Activated CD4-positive, alpha-beta T cell treated with anti-CD3 and anti-CD28 coated beads, Interleukin-2, amount 10 ng/mL, durations not matched to agents 24 days and 14 days (primary cell): ENCODE data around the gene CDC42BPB. TPM values are rescaled to one million over a fixed set of nuclear protein-coding genes. Genes with fewer than 3 reads are reported as not detected.
A peak's percentile ranks its signal among the peaks of the same experiment; 100 is the strongest.

Experiments
- DNase-seq: peaks from one replicate; pipeline ENCODE4 v3.0.0; 2022
- H3K27ac Mint-ChIP-seq: one replicate; pipeline ENCODE4 v1.8.0; 2022; ENCODE audit warnings: mild to moderate bottlenecking, mixed read lengths
- H3K27me3 Mint-ChIP-seq: one replicate; pipeline ENCODE4 v1.8.0; 2022; ENCODE audit warnings: mixed read lengths
- H3K36me3 Mint-ChIP-seq: one replicate; pipeline ENCODE4 v1.8.0; 2022; ENCODE audit warnings: low read depth, mild to moderate bottlenecking, mixed read lengths
- H3K4me1 Mint-ChIP-seq: one replicate; pipeline ENCODE4 v1.8.0; 2021; ENCODE audit warnings: mixed read lengths
- H3K4me3 Mint-ChIP-seq: one replicate; pipeline ENCODE4 v1.8.0; 2022; ENCODE audit warnings: mild to moderate bottlenecking, moderate library complexity, mixed read lengths
- H3K9me3 Mint-ChIP-seq: one replicate; pipeline ENCODE4 v1.8.0; 2021; ENCODE audit warnings: mixed read lengths
- intact Hi-C: fragments of 100-400 bp; cut with micrococcal nuclease; formaldehyde crosslinking; loops from one replicate; pipeline ENCODE4 v1.15.1; 2023
- total RNA-seq: library from RNA; stranded (reverse); gene quantifications from 2 replicates; pipeline ENCODE4 v1.2.3, GENCODE V29; 2022

CDC42BPB gene
- total RNA-seq, 1 donor from 2014 or later: 1.7 TPM

GRCh38 chr14:102949062-102949800 is 108.1 kb downstream of the CDC42BPB start:
- no peaks in the 10 kb centered on the region for H3K9me3 Mint-ChIP-seq
- intact Hi-C loops: no loop called here
- H3K27me3 Mint-ChIP-seq: no peaks in the 10 kb centered on the region
- H3K27ac Mint-ChIP-seq: peak overlapping the region; percentile 73
- peaks cover 19% of the 10 kb centered on the region for H3K4me1 Mint-ChIP-seq
- peak; percentile 79 for DNase-seq
- H3K4me3 Mint-ChIP-seq: peak overlapping the region; percentile 22
- H3K36me3 Mint-ChIP-seq: no peaks in the 10 kb centered on the region

GRCh38 chr14:102948698-102949061 is 108.7 kb downstream of the CDC42BPB start:
- Mint-ChIP-seq H3K27ac (peak overlapping the region; percentile 73), H3K27me3 (no peaks in the 10 kb centered on the region), H3K4me3 (peak overlapping the region; percentile 22), H3K9me3 (no peaks in the 10 kb centered on the region), H3K36me3 (no peaks in the 10 kb centered on the region), H3K4me1 (peaks cover 19% of the 10 kb centered on the region)
- DNase-seq: no peak
- intact Hi-C loops: no loop called here

GRCh38 chr14:102947321-102948103 is 109.8 kb downstream of the CDC42BPB start:
- no peaks in the 10 kb centered on the region for H3K27me3 Mint-ChIP-seq
- H3K4me3 Mint-ChIP-seq: no peak overlapping the region
- H3K36me3 Mint-ChIP-seq: no peaks in the 10 kb centered on the region
- peaks cover 19% of the 10 kb centered on the region for H3K4me1 Mint-ChIP-seq
- no peak for DNase-seq
- intact Hi-C loops: no loop called here
- H3K27ac Mint-ChIP-seq: peak overlapping the region; percentile 51
- H3K9me3 Mint-ChIP-seq: no peaks in the 10 kb centered on the region

GRCh38 chr14:102945346-102946130 is 111.8 kb downstream of the CDC42BPB start:
- intact Hi-C loops: no loop called here
- no peaks in the 10 kb centered on the region for H3K9me3 Mint-ChIP-seq
- no peak for DNase-seq
- no peaks in the 10 kb centered on the region for H3K36me3 Mint-ChIP-seq
- peaks cover 19% of the 10 kb centered on the region for H3K4me1 Mint-ChIP-seq
- H3K27me3 Mint-ChIP-seq: no peaks in the 10 kb centered on the region
- H3K4me3 Mint-ChIP-seq: no peak overlapping the region
- H3K27ac Mint-ChIP-seq: no peak overlapping the region

DNA sequence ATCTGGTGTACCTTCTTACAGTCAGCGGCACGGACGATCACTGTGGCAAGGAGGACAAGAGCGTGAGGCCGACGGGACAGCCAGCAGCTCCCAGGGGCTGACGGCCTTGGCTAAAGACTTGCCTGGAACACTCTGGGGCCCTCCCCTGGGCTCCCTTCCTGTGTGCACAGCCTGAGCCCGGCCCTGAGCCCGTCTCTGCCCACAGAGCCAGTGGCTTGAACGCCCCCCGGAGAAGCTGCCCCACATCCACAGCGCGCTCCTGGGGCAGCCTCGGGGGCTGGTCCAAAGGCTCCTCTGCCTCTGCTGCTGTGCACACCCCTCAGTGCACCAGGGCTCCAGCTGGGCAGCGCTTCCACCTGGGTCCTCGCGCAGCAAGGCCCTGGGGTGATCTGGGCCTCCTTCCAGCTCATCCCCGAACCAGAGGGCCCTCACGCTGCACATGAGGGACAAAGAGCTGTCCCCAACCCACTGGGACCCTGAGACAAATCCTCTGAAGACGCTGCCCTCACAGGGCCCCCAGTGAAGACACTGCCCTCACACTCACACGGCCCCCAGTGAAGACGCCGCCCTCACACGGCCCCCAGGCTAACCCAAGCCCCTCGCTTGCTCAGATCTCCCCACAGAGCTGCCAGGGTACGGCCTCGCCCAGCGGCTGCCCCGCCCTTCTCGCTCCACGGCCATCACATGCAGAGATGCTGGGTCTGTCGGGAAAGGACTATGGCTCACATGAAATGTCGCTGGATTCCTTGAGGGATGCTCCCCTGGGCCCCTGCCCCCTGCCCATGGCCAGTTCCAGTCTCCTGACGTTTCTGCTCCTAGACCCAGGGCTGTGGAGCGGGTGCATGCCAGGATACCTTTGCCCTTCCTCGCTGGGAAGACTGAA is 112.7 kb downstream of the CDC42BPB start:
- H3K36me3 Mint-ChIP-seq: no peaks in the 10 kb centered on the region
- intact Hi-C loops: no loop called here
- H3K4me1 Mint-ChIP-seq: peaks cover 19% of the 10 kb centered on the region
- no peak overlapping the region for H3K27ac Mint-ChIP-seq
- no peak overlapping the region for H3K4me3 Mint-ChIP-seq
- H3K27me3 Mint-ChIP-seq: no peaks in the 10 kb centered on the region
- no peak for DNase-seq
- no peaks in the 10 kb centered on the region for H3K9me3 Mint-ChIP-seq

GRCh38 chr14:102943979-102944378 is 113.4 kb downstream of the CDC42BPB start:
- H3K36me3 Mint-ChIP-seq: no peaks in the 10 kb centered on the region
- no peaks in the 10 kb centered on the region for H3K9me3 Mint-ChIP-seq
- H3K27me3 Mint-ChIP-seq: no peaks in the 10 kb centered on the region
- H3K4me3 Mint-ChIP-seq: no peak overlapping the region
- intact Hi-C loops: no loop called here
- DNase-seq: no peak
- peaks cover 13% of the 10 kb centered on the region for H3K4me1 Mint-ChIP-seq
- H3K27ac Mint-ChIP-seq: no peak overlapping the region

- H3K27ac Mint-ChIP-seq: no peak overlapping the region
- no peaks in the 10 kb centered on the region for H3K27me3 Mint-ChIP-seq
- H3K9me3 Mint-ChIP-seq: no peaks in the 10 kb centered on the region
- no peak for DNase-seq
- H3K4me1 Mint-ChIP-seq: peaks cover 9% of the 10 kb centered on the region
- H3K4me3 Mint-ChIP-seq: no peak overlapping the region
- intact Hi-C loops: no loop called here
- H3K36me3 Mint-ChIP-seq: no peaks in the 10 kb centered on the region
Measured at GRCh38 chr14:102943454-102943853, 113.9 kb downstream of the CDC42BPB start.

GRCh38 chr14:102942069-102942468 is 115.3 kb downstream of the CDC42BPB start:
- no peaks in the 10 kb centered on the region for H3K36me3 Mint-ChIP-seq
- intact Hi-C loops: no loop called here
- no peak overlapping the region for H3K27ac Mint-ChIP-seq
- no peak overlapping the region for H3K4me3 Mint-ChIP-seq
- peaks cover 4% of the 10 kb centered on the region for H3K4me1 Mint-ChIP-seq
- H3K9me3 Mint-ChIP-seq: no peaks in the 10 kb centered on the region
- no peak for DNase-seq
- no peaks in the 10 kb centered on the region for H3K27me3 Mint-ChIP-seq

DNA sequence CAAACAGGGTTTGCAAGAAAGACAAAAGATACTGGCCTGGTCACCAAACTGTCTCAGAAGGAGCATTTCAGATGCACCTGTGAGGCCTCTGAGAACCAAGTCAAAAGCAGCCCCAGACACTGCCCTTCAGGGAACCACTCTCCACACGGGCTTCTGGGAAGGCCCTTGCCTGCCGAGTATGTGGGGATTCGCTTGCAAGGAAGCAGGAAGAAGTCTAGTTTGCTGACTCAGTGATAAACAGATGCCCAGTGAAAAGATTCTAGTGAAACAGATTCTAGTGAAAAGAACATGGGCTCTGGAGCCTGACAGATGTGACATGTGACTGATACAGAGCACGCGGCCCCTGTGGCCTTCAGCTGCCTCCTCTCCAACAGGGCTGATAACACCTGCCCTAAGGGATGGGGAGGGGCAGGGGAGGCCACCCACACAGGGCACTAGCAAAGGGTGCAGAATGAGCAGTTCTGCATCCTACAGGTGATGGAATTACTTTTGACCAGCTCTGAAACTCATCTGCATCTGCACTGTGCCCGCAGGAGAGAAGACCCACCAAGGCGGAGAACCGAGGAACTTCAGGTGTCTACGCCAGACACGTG is 115.8 kb downstream of the CDC42BPB start:
- H3K9me3 Mint-ChIP-seq: no peaks in the 10 kb centered on the region

DNA sequence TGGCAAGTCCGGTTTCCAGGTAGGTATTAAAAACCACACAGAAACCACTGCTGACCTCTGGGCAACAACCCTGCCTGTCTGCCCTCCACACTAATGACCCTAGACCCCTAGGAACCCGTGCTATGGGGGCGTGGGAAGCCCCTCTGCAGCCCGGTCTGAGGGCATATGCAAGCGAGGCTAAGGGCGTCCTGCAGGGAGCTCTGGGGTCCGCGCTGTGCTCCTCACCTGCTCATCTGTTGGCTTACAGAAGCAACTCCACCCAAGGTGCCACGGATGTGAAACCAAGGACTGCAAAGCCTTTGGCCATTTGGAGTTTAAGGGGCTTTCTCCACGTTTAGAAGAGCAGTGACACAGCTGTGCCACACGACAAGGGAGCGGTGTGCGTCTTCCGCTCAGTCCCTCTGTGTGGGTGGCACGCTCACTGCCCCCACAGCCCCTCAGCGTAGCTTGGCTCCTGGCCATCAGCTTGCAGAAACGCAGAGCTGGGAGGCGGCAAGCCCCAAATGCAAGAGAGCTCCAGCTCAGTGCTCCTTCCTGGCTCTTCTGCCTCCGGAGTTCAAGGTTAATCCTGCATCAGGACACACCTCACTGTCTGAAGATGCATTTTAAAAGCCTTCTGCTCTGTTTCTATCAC is 116.5 kb downstream of the CDC42BPB start:
- Mint-ChIP-seq H3K9me3 (no peaks in the 10 kb centered on the region), H3K36me3 (no peaks in the 10 kb centered on the region)
- no peak for DNase-seq

More for the DNA sequence above, 115.8 kb downstream of the CDC42BPB start:
- Mint-ChIP-seq H3K4me1 (peaks cover 2% of the 10 kb centered on the region), H3K36me3 (no peaks in the 10 kb centered on the region), H3K27ac (no peak overlapping the region), H3K4me3 (no peak overlapping the region), H3K27me3 (no peaks in the 10 kb centered on the region)
- no peak for DNase-seq
- intact Hi-C loops: no loop called here

DNA sequence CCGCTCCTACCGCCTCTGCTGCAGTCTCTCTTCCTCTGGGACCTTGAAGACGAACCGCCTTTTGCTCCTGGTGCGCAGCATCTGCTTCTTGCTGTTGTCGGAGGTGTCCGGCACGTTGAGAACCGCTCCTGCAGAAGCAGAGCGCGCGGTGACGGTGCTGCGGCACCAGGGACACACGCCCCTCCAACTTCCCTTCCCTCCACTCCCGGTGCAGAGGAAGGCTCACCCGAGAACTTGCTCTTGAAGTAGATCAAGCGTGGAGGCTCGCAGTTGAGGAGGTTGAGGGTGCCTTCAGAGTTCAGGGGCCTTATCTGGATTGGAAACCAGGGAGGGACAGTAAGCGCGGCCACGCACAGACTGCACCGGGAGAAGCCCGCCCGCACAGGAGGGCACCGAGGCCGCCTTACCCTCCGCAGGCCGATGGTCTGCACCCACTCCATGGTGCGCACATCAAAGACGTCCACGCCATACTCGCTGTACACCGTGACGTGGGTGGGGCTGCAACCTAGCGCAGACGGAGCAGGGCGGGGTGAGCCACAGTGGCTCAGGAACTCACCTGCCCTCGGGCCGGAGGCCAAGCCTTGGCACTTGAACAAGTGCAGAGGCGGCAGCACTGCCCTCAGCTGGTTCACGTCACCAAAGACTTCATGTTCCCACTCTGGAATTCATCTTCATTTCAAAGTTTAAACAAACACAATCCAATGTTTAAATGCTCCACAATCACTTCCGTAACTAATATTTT is 117.4 kb downstream of the CDC42BPB start:
- H3K9me3 Mint-ChIP-seq: no peaks in the 10 kb centered on the region
- H3K27me3 Mint-ChIP-seq: no peaks in the 10 kb centered on the region
- no peak overlapping the region for H3K27ac Mint-ChIP-seq
- no peaks in the 10 kb centered on the region for H3K4me1 Mint-ChIP-seq
- intact Hi-C loops: no loop called here
- H3K36me3 Mint-ChIP-seq: no peaks in the 10 kb centered on the region
- no peak overlapping the region for H3K4me3 Mint-ChIP-seq
- DNase-seq: no peak

More for the DNA sequence above, 116.5 kb downstream of the CDC42BPB start:
- no peaks in the 10 kb centered on the region for H3K27me3 Mint-ChIP-seq
- no peak overlapping the region for H3K27ac Mint-ChIP-seq
- intact Hi-C loops: no loop called here
- H3K4me1 Mint-ChIP-seq: no peaks in the 10 kb centered on the region
- H3K4me3 Mint-ChIP-seq: no peak overlapping the region

DNA sequence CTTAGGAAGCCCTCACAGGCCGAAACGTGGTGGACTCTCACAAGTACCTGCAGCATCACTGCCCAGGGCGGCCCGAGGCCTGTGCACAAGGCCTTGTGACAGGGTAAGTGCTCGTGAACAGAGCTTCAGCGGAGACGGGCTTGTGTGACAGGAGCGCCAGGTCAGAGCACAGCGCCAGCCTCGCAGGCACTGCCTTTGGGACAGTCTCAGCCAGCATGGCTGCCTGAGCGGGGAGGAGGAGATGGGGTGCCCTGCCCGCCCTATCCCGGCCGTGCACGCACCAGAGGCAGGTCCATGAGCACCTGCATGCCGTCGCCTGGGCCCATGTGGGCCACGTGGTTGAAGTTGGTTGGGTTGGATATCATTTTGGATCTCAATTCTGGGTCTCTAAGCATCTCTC is 118.0 kb downstream of the CDC42BPB start:
- no peaks in the 10 kb centered on the region for H3K27me3 Mint-ChIP-seq

More for the DNA sequence above, 118.0 kb downstream of the CDC42BPB start:
- Mint-ChIP-seq H3K9me3 (no peaks in the 10 kb centered on the region), H3K4me1 (no peaks in the 10 kb centered on the region), H3K4me3 (no peak overlapping the region), H3K27ac (no peak overlapping the region), H3K36me3 (no peaks in the 10 kb centered on the region)
- intact Hi-C loops: no loop called here
- DNase-seq: no peak
